DOHH2 (cell line): ENCODE results near the gene YIPF3.

ENCODE experiments used
- EZH2phosphoT487 ChIP-seq: fragments of 200-600 bp; sonication (generic); IDR thresholded peaks from 2 replicates; pipeline ENCODE4 v1.6.1; 2017; ENCODE audit warnings: borderline replicate concordance, mild to moderate bottlenecking, antibody characterized with exemption, low read length, moderate library complexity, mixed read lengths
- TF ChIP-seq, protein P1 (sequence below): fragments of 200-600 bp; sonication (generic); IDR thresholded peaks from one replicate; pipeline ENCODE4 v1.5.1; 2014; ENCODE audit warnings: antibody characterized with exemption, mild to moderate bottlenecking, low read depth, low read length; ENCODE audit not compliant: poor library complexity, severe bottlenecking

DNA sequence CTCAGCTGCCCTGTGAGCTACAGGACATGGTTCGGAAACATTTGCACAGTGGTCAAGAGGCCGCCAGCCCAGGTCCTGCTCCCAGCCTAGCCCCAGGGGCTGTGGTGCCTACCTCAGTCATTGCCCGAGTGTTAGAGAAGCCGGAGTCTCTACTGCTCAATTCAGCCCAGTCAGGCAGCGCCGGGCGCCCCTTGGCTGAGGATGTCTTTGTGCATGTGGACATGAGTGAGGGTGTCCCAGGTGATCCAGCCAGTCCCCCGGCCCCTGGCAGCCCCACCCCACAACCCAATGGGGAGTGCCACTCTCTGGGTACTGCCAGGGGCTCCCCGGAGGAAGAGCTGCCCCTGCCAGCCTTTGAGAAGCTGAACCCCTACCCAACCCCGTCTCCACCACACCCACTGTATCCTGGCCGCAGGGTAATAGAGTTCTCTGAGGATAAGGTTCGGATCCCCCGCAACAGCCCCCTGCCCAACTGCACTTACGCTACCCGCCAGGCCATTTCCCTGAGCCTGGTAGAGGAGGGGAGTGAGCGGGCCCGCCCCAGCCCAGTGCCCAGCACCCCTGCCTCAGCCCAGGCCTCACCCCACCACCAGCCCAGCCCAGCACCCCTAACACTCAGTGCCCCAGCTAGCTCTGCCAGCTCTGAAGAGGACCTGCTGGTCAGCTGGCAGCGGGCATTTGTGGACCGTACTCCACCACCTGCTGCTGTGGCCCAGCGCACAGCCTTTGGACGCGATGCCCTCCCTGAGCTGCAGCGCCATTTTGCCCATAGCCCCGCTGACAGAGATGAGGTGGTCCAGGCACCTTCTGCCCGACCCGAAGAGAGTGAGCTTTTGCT, 11.8 kb downstream of the YIPF3 start:
- TF ChIP-seq, protein P1, sequence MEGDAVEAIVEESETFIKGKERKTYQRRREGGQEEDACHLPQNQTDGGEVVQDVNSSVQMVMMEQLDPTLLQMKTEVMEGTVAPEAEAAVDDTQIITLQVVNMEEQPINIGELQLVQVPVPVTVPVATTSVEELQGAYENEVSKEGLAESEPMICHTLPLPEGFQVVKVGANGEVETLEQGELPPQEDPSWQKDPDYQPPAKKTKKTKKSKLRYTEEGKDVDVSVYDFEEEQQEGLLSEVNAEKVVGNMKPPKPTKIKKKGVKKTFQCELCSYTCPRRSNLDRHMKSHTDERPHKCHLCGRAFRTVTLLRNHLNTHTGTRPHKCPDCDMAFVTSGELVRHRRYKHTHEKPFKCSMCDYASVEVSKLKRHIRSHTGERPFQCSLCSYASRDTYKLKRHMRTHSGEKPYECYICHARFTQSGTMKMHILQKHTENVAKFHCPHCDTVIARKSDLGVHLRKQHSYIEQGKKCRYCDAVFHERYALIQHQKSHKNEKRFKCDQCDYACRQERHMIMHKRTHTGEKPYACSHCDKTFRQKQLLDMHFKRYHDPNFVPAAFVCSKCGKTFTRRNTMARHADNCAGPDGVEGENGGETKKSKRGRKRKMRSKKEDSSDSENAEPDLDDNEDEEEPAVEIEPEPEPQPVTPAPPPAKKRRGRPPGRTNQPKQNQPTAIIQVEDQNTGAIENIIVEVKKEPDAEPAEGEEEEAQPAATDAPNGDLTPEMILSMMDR: no peak
- no peak for TF ChIP-seq EZH2phosphoT487
